Measurements from ENCODE around the gene IL17D.

Gene IL17D

GRCh38 chr13:20684546-20684945, 19.0 kb upstream of the IL17D start:
- TF ChIP-seq, protein P1, sequence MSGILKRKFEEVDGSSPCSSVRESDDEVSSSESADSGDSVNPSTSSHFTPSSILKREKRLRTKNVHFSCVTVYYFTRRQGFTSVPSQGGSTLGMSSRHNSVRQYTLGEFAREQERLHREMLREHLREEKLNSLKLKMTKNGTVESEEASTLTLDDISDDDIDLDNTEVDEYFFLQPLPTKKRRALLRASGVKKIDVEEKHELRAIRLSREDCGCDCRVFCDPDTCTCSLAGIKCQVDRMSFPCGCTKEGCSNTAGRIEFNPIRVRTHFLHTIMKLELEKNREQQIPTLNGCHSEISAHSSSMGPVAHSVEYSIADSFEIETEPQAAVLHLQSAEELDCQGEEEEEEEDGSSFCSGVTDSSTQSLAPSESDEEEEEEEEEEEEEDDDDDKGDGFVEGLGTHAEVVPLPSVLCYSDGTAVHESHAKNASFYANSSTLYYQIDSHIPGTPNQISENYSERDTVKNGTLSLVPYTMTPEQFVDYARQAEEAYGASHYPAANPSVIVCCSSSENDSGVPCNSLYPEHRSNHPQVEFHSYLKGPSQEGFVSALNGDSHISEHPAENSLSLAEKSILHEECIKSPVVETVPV (CRISPR knock-in tag; IDR thresholded peaks at IDR 0.05), result no peak
- TF ChIP-seq PPARA (CRISPR knock-in tag; IDR thresholded peaks at IDR 0.05; ENCODE audit: borderline replicate concordance) (no peak), RARB (CRISPR knock-in tag; IDR thresholded peaks at IDR 0.05) (no peak), TCF4 (CRISPR knock-in tag; IDR thresholded peaks at IDR 0.05; ENCODE audit: borderline replicate concordance) (no peak), ESRRG (CRISPR knock-in tag; IDR thresholded peaks at IDR 0.05) (no peak), OSR1 (CRISPR knock-in tag; IDR thresholded peaks at IDR 0.05) (no peak), ZC3H10 (CRISPR knock-in tag; IDR thresholded peaks at IDR 0.05) (no peak), ZNF565 (CRISPR knock-in tag; conservative IDR thresholded peaks at IDR 0.05; ENCODE audit: low read depth) (no peak), ISL1 (CRISPR knock-in tag; IDR thresholded peaks at IDR 0.05) (no peak), CREB5 (CRISPR knock-in tag; IDR thresholded peaks at IDR 0.05; ENCODE audit: low read depth) (no peak), ZNF70 (CRISPR knock-in tag; IDR thresholded peaks at IDR 0.05) (no peak), ZNF8 (CRISPR knock-in tag; IDR thresholded peaks at IDR 0.05) (no peak), PATZ1 (CRISPR knock-in tag; IDR thresholded peaks at IDR 0.05; ENCODE audit: borderline replicate concordance) (no peak), ARNTL (CRISPR knock-in tag; IDR thresholded peaks at IDR 0.05; ENCODE audit: borderline replicate concordance, low read depth) (no peak), TOX (CRISPR knock-in tag; IDR thresholded peaks at IDR 0.05; ENCODE audit: borderline replicate concordance) (no peak), GLIS3 (CRISPR knock-in tag; IDR thresholded peaks at IDR 0.05) (no peak)

DNA sequence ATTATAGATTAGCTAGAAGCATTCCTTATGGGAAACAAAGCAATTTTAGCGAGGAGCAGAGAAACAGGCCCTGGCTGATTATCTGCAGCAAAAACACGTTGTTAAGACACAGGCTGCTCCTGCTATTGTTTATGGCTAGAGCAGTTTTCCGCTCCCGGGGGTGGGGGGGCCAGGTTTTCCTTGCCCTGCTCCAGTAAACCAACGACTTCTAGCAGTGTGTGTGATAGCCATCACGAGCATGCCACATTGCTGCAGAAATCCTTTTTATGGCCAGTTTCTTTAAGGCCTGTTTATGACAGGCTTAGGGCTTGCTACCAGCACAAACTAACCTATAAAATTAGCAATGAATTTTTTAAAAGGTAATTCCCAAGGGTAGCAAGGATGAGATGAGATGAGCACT, 18.4 kb upstream of the IL17D start:
- ATAC-seq, result no peak
- no peak for TF ChIP-seq TCF4 (CRISPR knock-in tag; IDR thresholded peaks at IDR 0.05; ENCODE audit: borderline replicate concordance)
- no peak for TF ChIP-seq ZFP3 (CRISPR knock-in tag; IDR thresholded peaks at IDR 0.05)
- no peak for TF ChIP-seq ZNF8 (CRISPR knock-in tag; IDR thresholded peaks at IDR 0.05)
- TF ChIP-seq SNAI2 (CRISPR knock-in tag; IDR thresholded peaks at IDR 0.05), result no peak
- TF ChIP-seq RARB (CRISPR knock-in tag; IDR thresholded peaks at IDR 0.05), result no peak
- TF ChIP-seq PATZ1 (CRISPR knock-in tag; IDR thresholded peaks at IDR 0.05; ENCODE audit: borderline replicate concordance), result no peak
- no peak for TF ChIP-seq ZNF70 (CRISPR knock-in tag; IDR thresholded peaks at IDR 0.05)
- TF ChIP-seq, protein P1 (CRISPR knock-in tag; IDR thresholded peaks at IDR 0.05), result no peak
- TF ChIP-seq, protein P2, sequence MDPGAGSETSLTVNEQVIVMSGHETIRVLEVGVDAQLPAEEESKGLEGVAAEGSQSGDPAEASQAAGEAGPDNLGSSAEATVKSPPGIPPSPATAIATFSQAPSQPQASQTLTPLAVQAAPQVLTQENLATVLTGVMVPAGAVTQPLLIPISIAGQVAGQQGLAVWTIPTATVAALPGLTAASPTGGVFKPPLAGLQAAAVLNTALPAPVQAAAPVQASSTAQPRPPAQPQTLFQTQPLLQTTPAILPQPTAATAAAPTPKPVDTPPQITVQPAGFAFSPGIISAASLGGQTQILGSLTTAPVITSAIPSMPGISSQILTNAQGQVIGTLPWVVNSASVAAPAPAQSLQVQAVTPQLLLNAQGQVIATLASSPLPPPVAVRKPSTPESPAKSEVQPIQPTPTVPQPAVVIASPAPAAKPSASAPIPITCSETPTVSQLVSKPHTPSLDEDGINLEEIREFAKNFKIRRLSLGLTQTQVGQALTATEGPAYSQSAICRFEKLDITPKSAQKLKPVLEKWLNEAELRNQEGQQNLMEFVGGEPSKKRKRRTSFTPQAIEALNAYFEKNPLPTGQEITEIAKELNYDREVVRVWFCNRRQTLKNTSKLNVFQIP (CRISPR knock-in tag; IDR thresholded peaks at IDR 0.05; ENCODE audit: borderline replicate concordance, low read depth), result no peak
- TF ChIP-seq TSHZ2 (CRISPR knock-in tag; IDR thresholded peaks at IDR 0.05), result no peak
- no peak for TF ChIP-seq ZNF565 (CRISPR knock-in tag; conservative IDR thresholded peaks at IDR 0.05; ENCODE audit: low read depth)

More at GRCh38 chr13:20684546-20684945, 19.0 kb upstream of the IL17D start:
- no peak for ATAC-seq
